ENCODE data around the gene IL6. TPM values are rescaled to one million over a fixed set of nuclear protein-coding genes. Genes with fewer than 3 reads are reported as not detected.
"Not testable (repeated sequence)": the region's sequence is repeated elsewhere in the genome, so short reads cannot be mapped to it uniquely, and the experiment has no call there.

The IL6 gene
- total and polyA plus RNA-seq, 8 donors = 0.97 to 9.4 (median 3.8) TPM

- ATAC-seq; H3K27me3 ChIP-seq; H3K4me3 ChIP-seq; H3K9me3 ChIP-seq; H3K36me3 ChIP-seq; H3K27ac ChIP-seq; DNase-seq; H3K4me1 ChIP-seq; intact Hi-C loops (cut with DNase I): not testable (repeated sequence)
Observed at GRCh38 chr7:22707026-22707691, 19.8 kb upstream of the IL6 start.

GRCh38 chr7:22708214-22708613 lies 18.8 kb upstream of the IL6 start:
- H3K36me3 ChIP-seq; H3K4me1 ChIP-seq; H3K9me3 ChIP-seq; intact Hi-C loops (cut with DNase I); H3K4me3 ChIP-seq; DNase-seq; ATAC-seq; H3K27me3 ChIP-seq; H3K27ac ChIP-seq: not testable (repeated sequence)

- H3K27me3 ChIP-seq; H3K4me1 ChIP-seq; H3K4me3 ChIP-seq; intact Hi-C loops (cut with DNase I); H3K27ac ChIP-seq; DNase-seq; H3K36me3 ChIP-seq; ATAC-seq; H3K9me3 ChIP-seq: not testable (repeated sequence)
Observed at GRCh38 chr7:22708677-22709061, 18.3 kb upstream of the IL6 start.

GRCh38 chr7:22709062-22709829 lies 17.8 kb upstream of the IL6 start:
- H3K4me3 ChIP-seq; H3K27me3 ChIP-seq; H3K27ac ChIP-seq; H3K4me1 ChIP-seq; DNase-seq; H3K36me3 ChIP-seq; H3K9me3 ChIP-seq; ATAC-seq; intact Hi-C loops (cut with DNase I): not testable (repeated sequence)

- Histone ChIP-seq H3K4me3 (no peak overlapping the region), H3K27me3 (no peaks in the 10 kb centered on the region), H3K9me3 (no peaks in the 10 kb centered on the region), H3K4me1 (no peaks in the 10 kb centered on the region), H3K27ac (no peak overlapping the region), H3K36me3 (no peaks in the 10 kb centered on the region)
- intact Hi-C loops (cut with DNase I) = no loop called here
- no peak for TF ChIP-seq CTCF (IDR thresholded peaks at IDR 0.05)
- DNase-seq (no peak), ATAC-seq (no peak)
Observed at GRCh38 chr7:22709857-22710256, 17.1 kb upstream of the IL6 start.

- Histone ChIP-seq H3K4me3 (no peak overlapping the region), H3K4me1 (no peaks in the 10 kb centered on the region), H3K36me3 (no peaks in the 10 kb centered on the region), H3K27ac (no peak overlapping the region), H3K27me3 (no peaks in the 10 kb centered on the region), H3K9me3 (no peaks in the 10 kb centered on the region)
- no peak for TF ChIP-seq CTCF (IDR thresholded peaks at IDR 0.05)
- intact Hi-C loops (cut with DNase I) = no loop called here
- no peak for DNase-seq
- ATAC-seq = no peak
Observed at GRCh38 chr7:22712999-22713398, 14.0 kb upstream of the IL6 start.

GRCh38 chr7:22713463-22713862 lies 13.5 kb upstream of the IL6 start:
- Histone ChIP-seq H3K4me1 (no peaks in the 10 kb centered on the region), H3K27ac (no peak overlapping the region), H3K4me3 (no peak overlapping the region), H3K27me3 (no peaks in the 10 kb centered on the region), H3K36me3 (no peaks in the 10 kb centered on the region), H3K9me3 (no peaks in the 10 kb centered on the region)
- ATAC-seq (no peak), DNase-seq (no peak)
- no peak for TF ChIP-seq CTCF (IDR thresholded peaks at IDR 0.05)
- intact Hi-C loops (cut with DNase I) = no loop called here

All from left lung (tissue), 10 donors.